HepG2 (cell line): ENCODE measurements around the gene ADGRB2. TPM values are rescaled to one million over a fixed set of nuclear protein-coding genes. Genes with fewer than 3 reads are reported as not detected.

Source experiments
- ARNT ChIP-seq: fragments of 450-650 bp; IDR thresholded peaks from 2 replicates; pipeline ENCODE4 v1.6.1; 2017
- BHLHE40 ChIP-seq: IDR thresholded peaks from 2 replicates; pipeline ENCODE4 v1.6.1; 2011; ENCODE audit warnings: low read length, improper control_type of control experiment
- GATAD1 ChIP-seq: IDR thresholded peaks from 2 replicates; pipeline ENCODE4 v1.6.1; 2016; ENCODE audit warnings: missing genetic modification reagents, missing compliant biosample characterization
- MAFF ChIP-seq: IDR thresholded peaks from 2 replicates; pipeline ENCODE4 v1.6.1; 2011; ENCODE audit warnings: low read depth, low read length, improper control_type of control experiment
- MTA1 ChIP-seq: sonication (generic); formaldehyde crosslinking; IDR thresholded peaks from 2 replicates; pipeline ENCODE4 v1.4.0; 2020; ENCODE audit warnings: missing genetic modification reagents, mild to moderate bottlenecking, borderline replicate concordance
- MYC ChIP-seq: sonication (generic); formaldehyde crosslinking; IDR thresholded peaks from 2 replicates; pipeline ENCODE4 v1.9.0; 2021; ENCODE audit warnings: missing genetic modification reagents, borderline replicate concordance
- NFIC ChIP-seq: IDR thresholded peaks from 2 replicates; pipeline ENCODE4 v1.6.1; 2012; ENCODE audit warnings: mild to moderate bottlenecking, low read length, inconsistent platforms
- NR2F1 ChIP-seq, 2 experiments: fragments of 450-650 bp in 1 of 2; formaldehyde crosslinking in 1 of 2; IDR thresholded peaks; 2 replicates each; pipeline versions ENCODE4 v1.5.0 to v1.6.1; 2016 to 2020; ENCODE audit warnings: mild to moderate bottlenecking in 1 of 2, missing compliant biosample characterization in 1 of 2, missing genetic modification reagents in 1 of 2, moderate library complexity in 1 of 2
- POLR2G ChIP-seq: fragments of 200-400 bp; formaldehyde crosslinking; IDR thresholded peaks from 2 replicates; pipeline ENCODE4 v1.6.1; 2018; ENCODE audit warnings: mild to moderate bottlenecking, low read depth, low read length, moderate library complexity
- SMC3 ChIP-seq: IDR thresholded peaks from 2 replicates; pipeline ENCODE4 v1.6.1; 2011; ENCODE audit warnings: low read length, improper control_type of control experiment
- TOE1 ChIP-seq: sonication (generic); formaldehyde crosslinking; IDR thresholded peaks from 2 replicates; pipeline ENCODE4 v1.4.0; 2020; ENCODE audit warnings: mild to moderate bottlenecking, missing genetic modification reagents
- ZFX ChIP-seq: sonication (generic); formaldehyde crosslinking; IDR thresholded peaks from 2 replicates; pipeline ENCODE4 v1.4.0; 2020; ENCODE audit warnings: mild to moderate bottlenecking, low read depth, missing genetic modification reagents, moderate library complexity
- ZNF775 ChIP-seq: sonication (generic); formaldehyde crosslinking; IDR thresholded peaks from 2 replicates; pipeline ENCODE4 v1.4.0; 2020; ENCODE audit warnings: missing genetic modification reagents, mild to moderate bottlenecking, moderate library complexity, borderline replicate concordance
- polyA plus RNA-seq, 8 experiments: library from polyadenylated mRNA; depleted of rRNA in 3 of 8; stranded (reverse) in 7 of 8; unstranded in 1 of 8; fragments of >200 nt; fragmentation: Illumina TruSeq in 4 of 8; extraction: Trizol in 4 of 8; gene quantifications; 2 replicates each; pipeline versions ENCODE4 v1.2.1 to v1.2.3, GENCODE V29; 2011 to 2016; ENCODE audit warnings: low read depth in 4 of 8, missing spikeins in 1 of 8, mixed read lengths in 1 of 8; ENCODE audit not compliant: insufficient read depth in 1 of 8
- total RNA-seq, 5 experiments: library from RNA; depleted of rRNA; stranded (reverse); fragments of >200 nt; fragmentation: Illumina TruSeq; extraction: Trizol; gene quantifications; 2 replicates each; pipeline ENCODE4 v1.2.3, GENCODE V29; 2016; ENCODE audit warnings: low read depth in 1 of 5
- TF ChIP-seq, protein P1 (sequence below): sonication (generic); formaldehyde crosslinking; IDR thresholded peaks from 2 replicates; pipeline ENCODE4 v1.4.0; 2020; ENCODE audit warnings: mild to moderate bottlenecking, missing genetic modification reagents, borderline replicate concordance
- TF ChIP-seq, protein P2 (sequence below): IDR thresholded peaks from 2 replicates; pipeline ENCODE4 v1.6.1; 2016; ENCODE audit warnings: missing genetic modification reagents, missing compliant biosample characterization
- TF ChIP-seq, protein P3 (sequence below): sonication (generic); formaldehyde crosslinking; IDR thresholded peaks from 2 replicates; pipeline ENCODE4 v1.4.0; 2020; ENCODE audit warnings: mild to moderate bottlenecking, missing genetic modification reagents
- TF ChIP-seq, protein P4 (sequence below): sonication (generic); formaldehyde crosslinking; IDR thresholded peaks from 2 replicates; pipeline ENCODE4 v1.4.0; 2020; ENCODE audit warnings: mild to moderate bottlenecking, missing genetic modification reagents, borderline replicate concordance

The ADGRB2 gene
- total and polyA plus RNA-seq, 2 of the 13 experiments (the other 11 are each of a cell fraction or from before 2014, with no cell fraction given): 0.03 to 0.09 TPM

DNA sequence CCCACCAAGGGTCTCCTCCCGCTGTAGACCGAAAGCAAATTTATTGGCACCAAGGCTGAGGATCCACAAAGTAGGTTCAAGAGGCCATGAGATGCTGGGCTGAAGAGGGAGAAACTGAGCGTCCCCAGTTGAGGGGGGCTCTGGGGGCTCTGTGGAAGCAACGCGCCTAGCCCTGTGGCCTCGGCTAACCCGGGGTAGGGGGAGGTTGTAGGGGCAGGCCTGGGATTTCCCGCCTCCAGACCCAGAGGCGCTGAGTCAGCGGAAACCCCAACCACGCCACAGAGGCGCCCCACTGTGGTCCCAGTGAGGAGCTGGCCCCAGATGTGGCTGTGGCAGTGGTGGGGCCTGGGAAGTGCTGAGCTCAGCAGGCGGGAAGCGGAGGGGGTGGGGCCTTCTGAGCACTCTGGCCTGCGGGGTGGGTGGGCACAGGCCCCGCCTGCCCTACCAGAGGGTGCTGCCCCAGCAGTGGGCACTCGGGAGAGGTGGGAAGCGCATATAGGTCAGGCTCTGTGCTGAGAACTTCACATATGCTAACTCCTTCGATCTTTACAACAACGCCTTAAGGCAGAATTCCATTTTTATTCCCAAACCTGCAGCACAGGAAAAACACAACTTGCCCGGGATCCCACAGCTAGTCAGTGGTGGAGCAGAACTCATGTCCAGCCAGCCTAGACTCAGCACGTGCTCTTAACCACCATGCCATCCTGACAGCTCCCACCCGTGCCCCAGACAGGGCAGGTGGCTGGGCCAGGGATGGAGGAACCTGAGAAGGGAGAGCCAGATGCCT lies 58.9 kb downstream of the ADGRB2 start (continued):
- TF ChIP-seq, protein P1, sequence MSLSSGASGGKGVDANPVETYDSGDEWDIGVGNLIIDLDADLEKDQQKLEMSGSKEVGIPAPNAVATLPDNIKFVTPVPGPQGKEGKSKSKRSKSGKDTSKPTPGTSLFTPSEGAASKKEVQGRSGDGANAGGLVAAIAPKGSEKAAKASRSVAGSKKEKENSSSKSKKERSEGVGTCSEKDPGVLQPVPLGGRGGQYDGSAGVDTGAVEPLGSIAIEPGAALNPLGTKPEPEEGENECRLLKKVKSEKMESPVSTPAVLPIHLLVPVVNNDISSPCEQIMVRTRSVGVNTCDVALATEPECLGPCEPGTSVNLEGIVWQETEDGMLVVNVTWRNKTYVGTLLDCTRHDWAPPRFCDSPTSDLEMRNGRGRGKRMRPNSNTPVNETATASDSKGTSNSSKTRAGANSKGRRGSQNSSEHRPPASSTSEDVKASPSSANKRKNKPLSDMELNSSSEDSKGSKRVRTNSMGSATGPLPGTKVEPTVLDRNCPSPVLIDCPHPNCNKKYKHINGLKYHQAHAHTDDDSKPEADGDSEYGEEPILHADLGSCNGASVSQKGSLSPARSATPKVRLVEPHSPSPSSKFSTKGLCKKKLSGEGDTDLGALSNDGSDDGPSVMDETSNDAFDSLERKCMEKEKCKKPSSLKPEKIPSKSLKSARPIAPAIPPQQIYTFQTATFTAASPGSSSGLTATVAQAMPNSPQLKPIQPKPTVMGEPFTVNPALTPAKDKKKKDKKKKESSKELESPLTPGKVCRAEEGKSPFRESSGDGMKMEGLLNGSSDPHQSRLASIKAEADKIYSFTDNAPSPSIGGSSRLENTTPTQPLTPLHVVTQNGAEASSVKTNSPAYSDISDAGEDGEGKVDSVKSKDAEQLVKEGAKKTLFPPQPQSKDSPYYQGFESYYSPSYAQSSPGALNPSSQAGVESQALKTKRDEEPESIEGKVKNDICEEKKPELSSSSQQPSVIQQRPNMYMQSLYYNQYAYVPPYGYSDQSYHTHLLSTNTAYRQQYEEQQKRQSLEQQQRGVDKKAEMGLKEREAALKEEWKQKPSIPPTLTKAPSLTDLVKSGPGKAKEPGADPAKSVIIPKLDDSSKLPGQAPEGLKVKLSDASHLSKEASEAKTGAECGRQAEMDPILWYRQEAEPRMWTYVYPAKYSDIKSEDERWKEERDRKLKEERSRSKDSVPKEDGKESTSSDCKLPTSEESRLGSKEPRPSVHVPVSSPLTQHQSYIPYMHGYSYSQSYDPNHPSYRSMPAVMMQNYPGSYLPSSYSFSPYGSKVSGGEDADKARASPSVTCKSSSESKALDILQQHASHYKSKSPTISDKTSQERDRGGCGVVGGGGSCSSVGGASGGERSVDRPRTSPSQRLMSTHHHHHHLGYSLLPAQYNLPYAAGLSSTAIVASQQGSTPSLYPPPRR (CRISPR knock-in tag): no peak
- TF ChIP-seq, protein P2, sequence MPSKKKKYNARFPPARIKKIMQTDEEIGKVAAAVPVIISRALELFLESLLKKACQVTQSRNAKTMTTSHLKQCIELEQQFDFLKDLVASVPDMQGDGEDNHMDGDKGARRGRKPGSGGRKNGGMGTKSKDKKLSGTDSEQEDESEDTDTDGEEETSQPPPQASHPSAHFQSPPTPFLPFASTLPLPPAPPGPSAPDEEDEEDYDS: no peak
- TF ChIP-seq POLR2G (no peak), SMC3 (peak; percentile 31; the same call in 1 of the 2 replicates), NR2F1 (CRISPR knock-in tag; IDR thresholded peaks at IDR 0.05) (no peak), MYC (no peak; the same call in 1 of the 2 replicates), NFIC (no peak), MAFF (peak; percentile 100), ZNF775 (CRISPR knock-in tag) (no peak), MTA1 (CRISPR knock-in tag) (peak; percentile 42; the same call in 1 of the 2 replicates), TOE1 (CRISPR knock-in tag) (no peak), BHLHE40 (no peak), GATAD1 (CRISPR knock-in tag) (no peak), ARNT (no peak), ZFX (CRISPR knock-in tag) (peak; percentile 63)
- TF ChIP-seq, protein P3, sequence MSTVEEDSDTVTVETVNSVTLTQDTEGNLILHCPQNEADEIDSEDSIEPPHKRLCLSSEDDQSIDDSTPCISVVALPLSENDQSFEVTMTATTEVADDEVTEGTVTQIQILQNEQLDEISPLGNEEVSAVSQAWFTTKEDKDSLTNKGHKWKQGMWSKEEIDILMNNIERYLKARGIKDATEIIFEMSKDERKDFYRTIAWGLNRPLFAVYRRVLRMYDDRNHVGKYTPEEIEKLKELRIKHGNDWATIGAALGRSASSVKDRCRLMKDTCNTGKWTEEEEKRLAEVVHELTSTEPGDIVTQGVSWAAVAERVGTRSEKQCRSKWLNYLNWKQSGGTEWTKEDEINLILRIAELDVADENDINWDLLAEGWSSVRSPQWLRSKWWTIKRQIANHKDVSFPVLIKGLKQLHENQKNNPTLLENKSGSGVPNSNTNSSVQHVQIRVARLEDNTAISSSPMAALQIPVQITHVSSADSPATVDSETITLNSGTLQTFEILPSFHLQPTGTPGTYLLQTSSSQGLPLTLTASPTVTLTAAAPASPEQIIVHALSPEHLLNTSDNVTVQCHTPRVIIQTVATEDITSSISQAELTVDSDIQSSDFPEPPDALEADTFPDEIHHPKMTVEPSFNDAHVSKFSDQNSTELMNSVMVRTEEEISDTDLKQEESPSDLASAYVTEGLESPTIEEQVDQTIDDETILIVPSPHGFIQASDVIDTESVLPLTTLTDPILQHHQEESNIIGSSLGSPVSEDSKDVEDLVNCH (CRISPR knock-in tag): no peak
- TF ChIP-seq, protein P4, sequence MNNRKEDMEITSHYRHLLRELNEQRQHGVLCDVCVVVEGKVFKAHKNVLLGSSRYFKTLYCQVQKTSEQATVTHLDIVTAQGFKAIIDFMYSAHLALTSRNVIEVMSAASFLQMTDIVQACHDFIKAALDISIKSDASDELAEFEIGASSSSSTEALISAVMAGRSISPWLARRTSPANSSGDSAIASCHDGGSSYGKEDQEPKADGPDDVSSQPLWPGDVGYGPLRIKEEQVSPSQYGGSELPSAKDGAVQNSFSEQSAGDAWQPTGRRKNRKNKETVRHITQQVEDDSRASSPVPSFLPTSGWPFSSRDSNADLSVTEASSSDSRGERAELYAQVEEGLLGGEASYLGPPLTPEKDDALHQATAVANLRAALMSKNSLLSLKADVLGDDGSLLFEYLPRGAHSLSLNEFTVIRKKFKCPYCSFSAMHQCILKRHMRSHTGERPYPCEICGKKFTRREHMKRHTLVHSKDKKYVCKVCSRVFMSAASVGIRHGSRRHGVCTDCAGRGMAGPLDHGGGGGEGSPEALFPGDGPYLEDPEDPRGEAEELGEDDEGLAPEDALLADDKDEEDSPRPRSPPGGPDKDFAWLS (CRISPR knock-in tag): no peak
